ENCODE measurements around the gene DPM2.

- TF ChIP-seq CTCF (IDR thresholded peaks at IDR 0.05) (no peak), POLR2A (IDR thresholded peaks at IDR 0.05) (no peak)
Observed at GRCh38 chr9:127909839-127910273, 27.8 kb downstream of the DPM2 start.
